Lower lobe of right lung (tissue), 2 donors: ENCODE results near the gene TSC2. TPM values are rescaled to one million over a fixed set of nuclear protein-coding genes. Genes with fewer than 3 reads are reported as not detected.

ENCODE experiments used
- ATAC-seq, 2 donors: fragments of 200-7000 bp; cut with Tn5 transposase; one replicate each; pipeline ENCODE4 v1.9.1; 2020 to 2022; ENCODE audit warnings: mild to moderate bottlenecking in 2 of 2, moderate library complexity in 2 of 2
- DNase-seq: peaks from one replicate; pipeline ENCODE4 v3.0.0-alpha.2; 2020
- H3K27ac ChIP-seq: fragments of 200-600 bp; one replicate; pipeline ENCODE4 v1.8.0; 2022
- H3K27me3 ChIP-seq: fragments of 200-600 bp; one replicate; pipeline ENCODE4 v1.8.0; 2022; ENCODE audit warnings: low read depth
- H3K36me3 ChIP-seq: fragments of 200-600 bp; one replicate; pipeline ENCODE4 v1.8.0; 2022; ENCODE audit warnings: mild to moderate bottlenecking
- H3K4me1 ChIP-seq: fragments of 200-600 bp; one replicate; pipeline ENCODE4 v1.8.0; 2022
- H3K4me3 ChIP-seq: fragments of 200-600 bp; one replicate; pipeline ENCODE4 v1.8.0; 2022; ENCODE audit warnings: mild to moderate bottlenecking
- H3K9me3 ChIP-seq: fragments of 200-600 bp; one replicate; pipeline ENCODE4 v1.8.0; 2022
- intact Hi-C: fragments of 100-400 bp; cut with DNase I; formaldehyde crosslinking; loops from one replicate; pipeline ENCODE4 v1.11.0; 2022
- long read RNA-seq: library from polyadenylated mRNA; unstranded; transcript quantifications from one replicate; pipeline ENCODE4 v2.0.0, GENCODE V29; 2021
- total RNA-seq: library from RNA; stranded (reverse); fragmentation: NEBNext Ultra II Directional; extraction: Animal tissue kit (Norgen Biotek cat#: 25700); gene quantifications from one replicate; pipeline ENCODE4 v1.2.1, GENCODE V29; 2021
- TF ChIP-seq, protein P1 (sequence below): fragments of 200-600 bp; IDR thresholded peaks from one replicate; pipeline ENCODE4 v1.8.0; 2022; ENCODE audit warnings: antibody characterized with exemption, mild to moderate bottlenecking
- donor health status: DM: no; HTN: yes; CAD: no; lungs with severe emphysema.

Gene TSC2
- total RNA-seq = 123 TPM
- long read RNA-seq, transcript TSC2-226 (10 exons, 3,388 nt) = major isoform, 10 of 71 reads
- long read RNA-seq, partial matches to known transcripts = 42 of 71 reads
- long read RNA-seq, other reads (novel, unspliced or antisense) = 16 of 71 reads

DNA sequence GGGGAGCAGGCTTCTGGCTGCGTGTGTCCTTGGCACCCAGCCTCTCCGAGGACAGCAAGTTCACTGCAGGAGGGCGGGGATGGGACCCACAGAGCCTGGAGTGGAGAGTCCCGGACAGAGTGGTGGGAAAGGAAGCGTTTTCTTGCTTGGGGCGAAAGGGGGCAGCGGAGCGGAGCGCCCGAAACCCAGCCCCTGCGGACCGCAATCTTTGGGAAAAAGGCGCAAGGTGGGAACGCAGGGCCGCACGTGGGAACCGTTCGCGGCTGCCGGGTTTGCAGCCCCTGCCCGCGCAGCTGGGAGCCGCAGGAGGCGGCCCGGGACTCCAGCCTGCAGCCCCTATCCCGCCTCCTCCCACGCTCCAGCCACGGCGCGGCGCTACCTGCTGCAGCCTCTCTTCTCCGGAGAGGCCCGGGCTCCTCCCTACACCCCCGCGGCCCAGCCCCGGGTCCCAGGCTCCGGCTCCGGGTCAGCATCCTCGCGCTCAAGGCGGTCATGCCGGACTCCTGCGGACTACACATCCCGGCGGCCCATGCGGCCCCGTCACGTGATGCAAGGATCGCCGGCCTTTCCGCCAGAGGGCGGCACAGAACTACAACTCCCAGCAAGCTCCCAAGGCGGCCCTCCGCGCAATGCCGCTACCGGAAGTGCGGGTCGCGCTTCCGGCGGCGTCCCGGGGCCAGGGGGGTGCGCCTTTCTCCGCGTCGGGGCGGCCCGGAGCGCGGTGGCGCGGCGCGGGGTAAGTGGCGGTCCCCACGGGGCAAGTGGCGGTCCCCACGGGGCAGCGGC is at the start of gene TSC2, which contains the start of gene NTHL1:
TSC2 (plus strand) TSS at position 656 of the 786 bp plus-strand sequence. CDS start 631 bp downstream, outside the sequence.
NTHL1 (minus strand) TSS at position 505 of the 786 bp plus-strand sequence; CDS start at position 494, 11 bp downstream.
- peak; percentile 95 to 96 for ATAC-seq
- intact Hi-C loops = no loop called here
- peaks cover 58% of the 10 kb centered on the region for H3K4me1 ChIP-seq

DNA sequence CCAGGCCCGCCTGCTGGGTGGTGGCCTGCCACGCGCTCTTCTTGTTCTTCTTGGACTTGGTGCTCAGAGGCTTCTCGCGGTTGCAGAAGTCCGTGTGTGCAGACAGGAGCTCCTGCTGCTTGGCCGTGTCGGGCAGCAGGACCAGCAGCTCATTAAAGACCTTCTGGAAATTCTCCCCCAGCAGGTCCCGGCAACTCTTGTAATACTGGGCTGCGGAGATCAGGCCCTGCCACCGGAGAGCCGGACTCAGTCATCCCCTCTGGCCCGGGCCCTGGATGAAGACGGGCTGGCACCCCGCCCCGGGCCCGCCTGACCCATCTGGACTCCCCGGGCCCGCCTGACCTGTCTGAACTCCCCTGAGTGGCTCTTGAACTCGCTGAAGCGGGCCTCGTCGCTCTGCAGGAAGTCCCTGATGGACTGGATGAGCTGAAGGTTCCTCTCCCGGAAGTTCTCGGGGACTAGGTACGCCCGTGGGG is 49.4 kb upstream of the TSC2 start:
- TF ChIP-seq, protein P1, sequence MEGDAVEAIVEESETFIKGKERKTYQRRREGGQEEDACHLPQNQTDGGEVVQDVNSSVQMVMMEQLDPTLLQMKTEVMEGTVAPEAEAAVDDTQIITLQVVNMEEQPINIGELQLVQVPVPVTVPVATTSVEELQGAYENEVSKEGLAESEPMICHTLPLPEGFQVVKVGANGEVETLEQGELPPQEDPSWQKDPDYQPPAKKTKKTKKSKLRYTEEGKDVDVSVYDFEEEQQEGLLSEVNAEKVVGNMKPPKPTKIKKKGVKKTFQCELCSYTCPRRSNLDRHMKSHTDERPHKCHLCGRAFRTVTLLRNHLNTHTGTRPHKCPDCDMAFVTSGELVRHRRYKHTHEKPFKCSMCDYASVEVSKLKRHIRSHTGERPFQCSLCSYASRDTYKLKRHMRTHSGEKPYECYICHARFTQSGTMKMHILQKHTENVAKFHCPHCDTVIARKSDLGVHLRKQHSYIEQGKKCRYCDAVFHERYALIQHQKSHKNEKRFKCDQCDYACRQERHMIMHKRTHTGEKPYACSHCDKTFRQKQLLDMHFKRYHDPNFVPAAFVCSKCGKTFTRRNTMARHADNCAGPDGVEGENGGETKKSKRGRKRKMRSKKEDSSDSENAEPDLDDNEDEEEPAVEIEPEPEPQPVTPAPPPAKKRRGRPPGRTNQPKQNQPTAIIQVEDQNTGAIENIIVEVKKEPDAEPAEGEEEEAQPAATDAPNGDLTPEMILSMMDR = no peak
- Histone ChIP-seq H3K27me3 (no peaks in the 10 kb centered on the region), H3K9me3 (no peaks in the 10 kb centered on the region), H3K4me1 (peaks cover 15% of the 10 kb centered on the region), H3K27ac (peak overlapping the region; percentile 49), H3K36me3 (peaks cover 71% of the 10 kb centered on the region), H3K4me3 (no peak overlapping the region)
- intact Hi-C loops = no loop called here
- ATAC-seq (no peak), DNase-seq (peak; percentile 41)

More for the DNA sequence above, at the start of gene TSC2, which contains the start of gene NTHL1:
- Histone ChIP-seq H3K9me3 (no peaks in the 10 kb centered on the region), H3K36me3 (peaks cover 26% of the 10 kb centered on the region), H3K4me3 (peak within 1 kb of the TSS; percentile 96), H3K27ac (peak within 1 kb of the TSS; percentile 82), H3K27me3 (no peaks in the 10 kb centered on the region)
- peak; percentile 98 for DNase-seq
- TF ChIP-seq, protein P1 = peak; percentile 47

DNA sequence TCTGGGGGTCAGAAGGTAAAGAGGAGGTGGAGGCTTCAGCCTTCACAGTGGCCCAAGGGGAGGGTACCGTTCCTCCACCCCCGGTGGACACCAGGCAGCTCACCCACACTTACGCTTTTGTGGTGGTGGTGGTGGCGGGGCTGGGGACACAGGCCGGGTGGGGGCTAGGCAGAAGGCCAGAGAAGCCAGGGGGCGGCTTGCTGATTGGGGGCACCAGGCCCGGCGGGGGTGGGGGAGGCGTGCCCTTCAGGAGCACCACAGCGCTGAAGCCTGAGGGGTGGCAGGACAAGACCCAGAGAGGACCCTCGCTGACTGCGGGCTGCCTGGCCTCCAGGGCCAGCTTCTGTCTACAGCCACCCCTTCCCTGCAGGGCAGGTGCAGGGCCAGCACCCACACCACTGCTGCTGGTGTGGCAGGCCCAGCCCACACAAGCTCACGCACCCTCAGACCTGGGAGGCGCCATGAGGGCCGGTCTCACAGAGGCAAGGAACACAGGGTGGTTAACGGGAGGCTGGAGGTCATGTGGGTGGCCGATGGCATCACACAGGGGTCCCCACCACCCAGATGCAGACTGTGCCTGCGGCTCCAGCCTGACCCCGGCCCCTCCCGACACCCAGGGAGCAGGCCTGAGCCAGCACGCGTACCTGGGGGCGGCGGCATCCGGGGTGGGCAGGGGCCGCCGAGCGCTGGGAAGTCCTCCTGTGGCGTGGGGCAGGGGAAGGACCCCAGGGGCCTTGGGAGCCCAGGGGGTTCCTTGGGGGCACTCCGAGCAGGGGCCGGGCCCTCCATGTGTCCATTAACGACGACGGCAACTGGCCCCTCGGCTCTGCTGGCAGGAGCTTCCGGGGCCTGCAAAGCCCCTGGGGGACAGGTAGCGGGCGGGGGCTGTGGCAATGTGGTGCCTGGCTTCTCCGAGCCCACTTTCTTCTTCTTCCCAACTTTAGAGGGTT is 48.7 kb upstream of the TSC2 start:
- H3K27me3 ChIP-seq = no peaks in the 10 kb centered on the region
- intact Hi-C loops = no loop called here
- no peaks in the 10 kb centered on the region for H3K9me3 ChIP-seq
- peaks cover 73% of the 10 kb centered on the region for H3K36me3 ChIP-seq
- TF ChIP-seq, protein P1 = no peak
- H3K27ac ChIP-seq = no peak overlapping the region
- H3K4me1 ChIP-seq = peaks cover 23% of the 10 kb centered on the region
- H3K4me3 ChIP-seq = no peak overlapping the region
- DNase-seq = peak; percentile 43
- no peak for ATAC-seq

DNA sequence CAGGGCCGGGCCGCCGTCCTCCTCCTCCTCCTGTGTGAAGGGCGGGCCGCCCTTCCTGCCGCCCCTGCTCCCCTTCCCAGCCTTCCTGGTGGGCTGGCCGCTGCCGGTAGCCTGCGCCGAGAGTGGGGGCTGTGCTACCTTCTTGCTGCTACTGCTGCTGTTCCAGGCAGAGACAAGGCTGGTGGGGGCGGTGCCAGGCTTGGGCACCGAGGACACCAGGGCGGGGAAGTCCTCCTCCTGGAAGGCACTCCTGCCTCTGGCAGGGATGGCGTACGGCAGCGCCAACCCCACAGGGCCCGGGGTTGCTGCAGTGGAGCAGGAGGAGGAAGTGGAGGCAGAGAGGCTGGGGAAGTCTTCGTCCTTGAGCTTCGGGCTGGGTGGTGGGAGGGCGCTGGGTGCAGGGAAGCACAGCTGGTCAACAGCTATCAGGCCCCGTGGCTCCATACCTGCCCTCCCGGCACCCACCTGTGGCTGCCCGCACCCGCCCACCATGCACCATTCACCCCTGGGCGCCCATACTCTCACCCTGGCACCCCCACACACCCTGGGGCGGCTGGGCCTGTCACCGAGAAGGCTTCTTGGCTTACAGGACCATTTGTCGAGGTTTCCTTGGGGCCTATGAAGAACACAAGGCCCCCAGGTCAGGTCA is 47.8 kb upstream of the TSC2 start:
- H3K4me1 ChIP-seq = peaks cover 31% of the 10 kb centered on the region
- no peaks in the 10 kb centered on the region for H3K9me3 ChIP-seq
- DNase-seq = no peak
- no peak overlapping the region for H3K27ac ChIP-seq
- no peak overlapping the region for H3K4me3 ChIP-seq
- H3K36me3 ChIP-seq = peaks cover 73% of the 10 kb centered on the region
- ATAC-seq = no peak
- intact Hi-C loops = no loop called here
- no peaks in the 10 kb centered on the region for H3K27me3 ChIP-seq
- TF ChIP-seq, protein P1 = no peak
